RWPE1 (cell line): Measurements from ENCODE around the gene TRMT44.

Experiments used
- CTCF ChIA-PET: fragments of 350-600 bp; sonication (Branson Sonifier 250); formaldehyde crosslinking; extraction: SDS; loops from one replicate; lab custom pipeline; 2021; lab: Yijun Ruan, JAX
- POLR2A ChIA-PET: fragments of 400-600 bp; formaldehyde crosslinking; extraction: SDS; loops from one replicate; lab custom pipeline; 2020; ENCODE audit warnings: antibody characterized with exemption; ENCODE audit not compliant: low non-redundant PET; lab: Yijun Ruan, JAX
- DNase-seq: peaks from one replicate; pipeline ENCODE4 v3.0.0; 2012; ENCODE audit warnings: low spot score
- H3K27ac ChIP-seq: fragments of 450-650 bp; 2 replicates; pipeline ENCODE4 v1.5.1; 2017
- TF ChIP-seq, protein P1 (sequence below): fragments of 450-650 bp; conservative IDR thresholded peaks from 2 replicates; pipeline ENCODE4 v1.5.1; 2017; ENCODE audit warnings: low read depth, mild to moderate bottlenecking

TRMT44 gene

GRCh38 chr4:8501781-8502180 lies 61.2 kb downstream of the TRMT44 start:
- ChIA-PET CTCF (interaction anchor here (0.6 kb wide), 1 partner anchor 31 kb away, joined by 4 read pairs; no protein-coding TSS in a partner anchor), POLR2A (no interaction called here)
- TF ChIP-seq, protein P1, sequence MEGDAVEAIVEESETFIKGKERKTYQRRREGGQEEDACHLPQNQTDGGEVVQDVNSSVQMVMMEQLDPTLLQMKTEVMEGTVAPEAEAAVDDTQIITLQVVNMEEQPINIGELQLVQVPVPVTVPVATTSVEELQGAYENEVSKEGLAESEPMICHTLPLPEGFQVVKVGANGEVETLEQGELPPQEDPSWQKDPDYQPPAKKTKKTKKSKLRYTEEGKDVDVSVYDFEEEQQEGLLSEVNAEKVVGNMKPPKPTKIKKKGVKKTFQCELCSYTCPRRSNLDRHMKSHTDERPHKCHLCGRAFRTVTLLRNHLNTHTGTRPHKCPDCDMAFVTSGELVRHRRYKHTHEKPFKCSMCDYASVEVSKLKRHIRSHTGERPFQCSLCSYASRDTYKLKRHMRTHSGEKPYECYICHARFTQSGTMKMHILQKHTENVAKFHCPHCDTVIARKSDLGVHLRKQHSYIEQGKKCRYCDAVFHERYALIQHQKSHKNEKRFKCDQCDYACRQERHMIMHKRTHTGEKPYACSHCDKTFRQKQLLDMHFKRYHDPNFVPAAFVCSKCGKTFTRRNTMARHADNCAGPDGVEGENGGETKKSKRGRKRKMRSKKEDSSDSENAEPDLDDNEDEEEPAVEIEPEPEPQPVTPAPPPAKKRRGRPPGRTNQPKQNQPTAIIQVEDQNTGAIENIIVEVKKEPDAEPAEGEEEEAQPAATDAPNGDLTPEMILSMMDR, result no peak
- no peak for DNase-seq
- no peak overlapping the region for H3K27ac ChIP-seq

- POLR2A ChIA-PET, result no interaction called here
- H3K27ac ChIP-seq, result no peak overlapping the region
- DNase-seq, result no peak
- TF ChIP-seq, protein P1, result no peak
- CTCF ChIA-PET, result interaction anchor here (0.6 kb wide), 2 partner anchors 31 to 45 kb away, joined by 4 read pairs; no protein-coding TSS in a partner anchor
Observed at GRCh38 chr4:8502371-8502770, 61.8 kb downstream of the TRMT44 start.

DNA sequence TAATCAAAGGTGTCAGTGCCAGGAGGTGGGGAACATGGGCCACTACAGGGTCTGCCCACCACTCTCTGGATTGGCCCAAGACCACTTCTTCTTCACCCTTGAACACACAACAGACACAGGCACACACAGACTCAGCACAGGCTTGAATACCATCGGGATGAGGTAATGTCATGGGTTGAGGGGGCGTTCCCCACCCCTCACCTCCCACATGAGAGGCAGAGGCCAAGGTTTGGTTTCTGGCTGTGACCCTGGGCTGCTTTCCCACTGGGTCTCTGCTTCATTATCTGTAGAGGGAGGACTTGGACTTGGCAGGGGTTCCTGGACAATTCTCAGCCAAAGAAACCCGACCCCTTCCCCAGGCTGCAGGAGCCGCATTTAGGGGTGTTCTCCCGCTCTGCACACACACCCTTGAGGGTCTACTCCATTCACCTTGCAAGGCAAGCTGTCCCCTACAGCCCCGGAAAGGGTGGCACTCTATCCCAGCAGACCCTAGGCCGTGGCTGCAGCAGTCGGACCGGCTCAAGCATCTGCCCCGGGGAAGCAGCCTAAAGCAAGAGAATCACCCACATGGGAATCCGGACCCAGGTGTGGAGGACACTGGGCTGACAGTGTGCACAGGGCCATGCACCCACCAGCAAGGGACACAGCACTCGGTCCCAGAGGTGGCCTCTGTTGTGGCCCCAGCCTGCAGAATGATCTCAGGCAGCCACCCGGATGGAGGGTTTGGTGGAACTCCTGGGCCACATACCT lies 62.4 kb downstream of the TRMT44 start:
- ChIA-PET POLR2A (no interaction called here), CTCF (interaction anchor here (0.6 kb wide), 1 partner anchor 44 kb away, joined by 4 read pairs; no protein-coding TSS in a partner anchor)
- TF ChIP-seq, protein P1, result no peak
- DNase-seq, result no peak
- no peak overlapping the region for H3K27ac ChIP-seq

GRCh38 chr4:8503801-8504200 lies 63.2 kb downstream of the TRMT44 start:
- H3K27ac ChIP-seq, result no peak overlapping the region
- CTCF ChIA-PET, result no interaction called here

DNA sequence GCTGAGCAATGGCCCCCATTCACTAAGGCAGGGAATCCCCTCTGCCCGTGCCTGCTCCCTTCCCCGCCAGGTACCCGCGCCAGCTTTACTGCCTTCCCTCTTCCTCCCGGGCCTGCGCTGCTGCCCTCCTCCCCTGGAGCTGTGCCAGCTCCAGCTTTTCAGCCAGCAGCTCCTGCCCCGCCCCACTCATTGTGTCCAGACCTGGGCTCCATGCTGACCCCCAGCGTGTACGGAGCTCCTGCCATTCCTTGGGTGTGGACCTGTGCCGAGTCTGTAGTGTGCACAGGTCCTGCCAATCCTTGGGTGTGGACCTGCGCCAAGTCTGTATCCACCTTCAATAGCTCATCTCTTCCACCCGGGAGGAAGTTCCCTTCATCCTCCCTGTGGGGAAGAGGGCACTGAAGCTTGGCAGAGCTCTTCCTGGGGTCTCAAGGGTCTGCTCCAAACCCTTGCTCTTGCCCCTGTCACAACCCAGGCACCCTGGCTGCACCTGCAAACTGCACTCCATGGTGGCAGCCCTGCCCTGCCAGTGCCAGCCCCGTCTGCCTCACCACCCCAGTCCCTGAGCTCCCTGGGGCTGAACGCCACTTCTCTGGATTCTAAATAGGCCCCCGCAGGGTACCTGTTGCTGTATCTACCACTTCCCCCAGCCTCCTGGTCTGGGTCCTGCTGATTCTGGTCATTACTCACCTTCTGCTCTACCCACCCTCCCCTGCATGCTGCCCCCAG lies 63.9 kb downstream of the TRMT44 start:
- DNase-seq, result no peak
- POLR2A ChIA-PET, result no interaction called here
- TF ChIP-seq, protein P1, result no peak
- CTCF ChIA-PET, result interaction anchor here (0.6 kb wide), 1 partner anchor 43 kb away, joined by 3 read pairs; no protein-coding TSS in a partner anchor
- H3K27ac ChIP-seq, result no peak overlapping the region

More at GRCh38 chr4:8503801-8504200, 63.2 kb downstream of the TRMT44 start:
- TF ChIP-seq, protein P1, result no peak
- no peak for DNase-seq
- POLR2A ChIA-PET, result no interaction called here

GRCh38 chr4:8505229-8505628 lies 64.7 kb downstream of the TRMT44 start:
- H3K27ac ChIP-seq, result no peak overlapping the region
- no peak for DNase-seq
- CTCF ChIA-PET, result no interaction called here
- TF ChIP-seq, protein P1, result no peak
- POLR2A ChIA-PET, result no interaction called here
